NCI-H69 (cell line): ENCODE results near the gene SCART1.
"Not testable (repeated sequence)": the region's sequence is repeated elsewhere in the genome, so short reads cannot be mapped to it uniquely, and the experiment has no call there.

Source experiments
- DNase-seq: peaks from one replicate; lab custom pipeline; 2025; lab: John Stamatoyannopoulos, UW

SCART1 gene

DNA sequence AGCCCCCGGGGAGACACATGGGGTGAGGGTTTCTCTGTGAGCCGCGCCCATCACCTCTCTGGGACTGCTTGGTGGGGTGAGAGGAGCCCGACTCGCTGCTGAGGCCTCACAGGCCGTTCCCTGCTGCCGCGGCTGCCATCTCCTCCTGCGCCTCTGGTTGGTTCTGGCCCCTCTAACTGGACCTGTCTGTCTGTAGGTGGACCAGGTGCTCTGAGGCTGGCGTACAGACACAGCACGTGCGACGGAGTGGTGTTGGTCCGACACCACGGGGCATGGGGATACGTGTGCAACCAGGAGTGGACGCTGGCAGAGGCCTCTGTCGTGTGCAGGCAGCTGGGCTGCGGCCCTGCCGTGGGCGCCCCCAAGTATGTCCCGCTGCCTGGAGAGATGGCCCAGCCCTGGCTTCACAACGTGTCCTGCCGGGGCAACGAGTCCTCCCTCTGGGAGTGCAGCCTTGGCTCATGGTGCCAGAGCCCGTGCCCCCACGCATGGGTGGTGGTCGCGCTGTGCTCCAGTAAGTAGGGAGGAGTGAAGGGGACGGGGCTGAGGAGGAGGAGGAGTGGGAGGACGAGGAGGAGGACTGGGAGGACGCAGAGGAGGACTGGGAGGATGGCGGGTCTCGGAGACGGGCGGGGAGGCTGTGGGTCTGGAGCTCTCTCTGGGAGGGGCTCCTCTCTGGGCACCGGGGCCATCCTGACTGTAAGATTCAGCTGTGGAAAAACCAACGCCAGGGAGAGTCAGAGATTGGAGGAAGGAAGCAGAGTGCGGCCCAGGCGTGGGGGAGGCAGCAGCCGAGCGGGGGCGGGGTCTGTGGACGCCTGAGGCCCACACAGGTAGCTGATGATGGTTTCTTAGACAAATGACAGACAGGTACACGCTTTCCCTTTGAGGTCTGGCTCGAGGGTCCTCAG, 2.6 kb downstream of the SCART1 start:
- no peak for DNase-seq

DNA sequence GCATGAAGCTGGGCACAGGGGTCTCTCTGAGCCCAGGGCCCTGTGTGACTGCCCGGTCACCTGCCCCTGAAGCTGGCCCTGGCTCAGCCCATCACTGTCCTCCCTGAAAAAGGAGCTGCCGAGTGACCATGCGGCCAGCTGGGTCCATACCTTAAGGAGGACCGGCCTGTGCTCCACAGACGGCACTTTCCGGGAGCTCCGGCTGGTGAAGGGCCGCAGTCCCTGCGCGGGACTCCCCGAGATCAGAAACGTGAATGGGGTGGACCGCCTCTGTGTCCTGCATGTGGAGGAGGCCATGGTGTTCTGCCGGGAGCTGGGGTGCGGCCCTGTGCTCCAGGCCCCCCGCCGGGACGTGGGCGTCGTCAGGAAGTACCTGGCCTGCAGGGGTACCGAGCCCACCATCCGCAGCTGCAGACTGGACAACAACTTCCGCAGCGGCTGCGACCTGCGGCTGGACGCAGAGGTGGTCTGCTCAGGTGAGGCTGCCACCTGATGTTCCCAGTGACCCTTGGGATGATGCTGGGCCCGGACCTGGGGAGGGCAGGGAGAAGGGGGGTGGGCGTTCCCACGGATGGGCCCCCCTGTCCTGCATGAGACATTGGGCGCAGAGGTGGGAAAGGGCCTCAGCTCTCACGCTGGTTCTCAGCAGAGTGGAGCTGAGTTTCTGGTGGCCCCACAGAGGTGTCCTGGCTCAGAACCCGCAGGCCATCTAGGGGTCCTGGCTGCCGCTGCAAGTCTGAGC, 3.5 kb downstream of the SCART1 start:
- DNase-seq = no peak

DNA sequence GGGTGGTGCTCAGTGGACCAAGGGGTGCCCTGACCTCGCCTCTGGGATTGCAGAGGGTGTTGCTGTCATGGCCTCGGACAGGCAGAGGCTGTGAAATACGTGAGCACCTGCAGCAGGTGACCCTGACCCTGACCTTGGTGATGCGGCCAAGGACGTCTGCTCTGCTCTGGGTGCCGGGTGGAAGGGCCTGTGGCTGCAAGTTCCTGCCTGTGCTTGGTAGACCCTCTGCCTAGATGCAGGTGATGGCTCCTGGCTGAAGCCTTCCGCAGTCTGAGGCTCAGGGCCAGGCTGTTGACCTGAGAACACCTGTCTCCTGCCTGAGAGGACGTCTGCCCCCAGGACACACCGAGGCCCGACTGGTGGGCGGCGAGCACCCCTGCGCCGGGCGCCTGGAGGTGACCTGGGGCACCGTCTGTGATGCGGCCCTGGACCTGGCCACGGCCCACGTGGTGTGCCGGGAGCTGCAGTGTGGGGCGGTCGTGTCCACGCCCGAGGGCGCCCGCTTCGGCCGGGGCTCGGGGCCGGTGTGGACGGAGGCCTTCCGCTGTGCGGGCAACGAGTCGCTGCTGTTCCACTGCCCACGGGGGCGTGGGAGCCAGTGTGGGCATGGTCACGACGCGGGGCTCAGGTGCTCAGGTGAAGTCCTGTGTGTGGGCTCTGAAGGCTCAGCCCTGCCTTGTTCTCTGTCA, 4.4 kb downstream of the SCART1 start:
- no peak for DNase-seq

DNA sequence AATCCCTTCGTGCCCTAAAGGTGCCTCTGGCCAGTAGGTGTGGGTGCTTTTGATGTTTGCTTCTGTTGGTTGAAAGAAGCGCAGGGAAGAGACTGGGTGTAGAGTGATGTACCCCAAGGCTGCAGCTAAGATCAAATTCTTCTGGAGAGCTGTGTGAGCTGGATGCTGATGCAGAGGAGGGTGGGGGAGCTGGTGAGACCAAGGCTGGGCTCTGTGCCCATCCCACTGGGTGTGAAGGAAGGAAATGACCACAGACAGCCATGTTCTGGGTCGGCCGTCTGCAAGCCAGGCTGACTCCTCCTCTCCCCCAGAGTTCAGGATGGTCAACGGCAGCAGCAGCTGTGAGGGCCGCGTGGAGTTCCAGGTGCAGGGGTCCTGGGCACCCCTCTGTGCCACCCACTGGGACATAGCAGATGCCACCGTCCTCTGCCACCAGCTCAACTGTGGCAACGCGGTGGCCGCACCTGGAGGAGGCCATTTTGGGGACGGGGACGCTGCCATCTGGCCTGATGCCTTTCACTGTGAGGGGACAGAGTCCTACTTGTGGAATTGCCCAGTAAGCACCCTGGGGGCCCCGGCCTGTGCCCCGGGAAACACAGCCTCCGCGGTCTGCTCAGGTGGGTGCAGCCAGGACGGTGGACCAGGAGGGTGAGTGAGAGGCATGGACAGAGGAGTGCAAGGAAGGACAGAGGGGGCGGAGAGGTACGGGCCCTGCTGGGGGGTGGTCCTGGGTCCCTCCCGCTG, 5.1 kb downstream of the SCART1 start:
- DNase-seq = no peak

DNA sequence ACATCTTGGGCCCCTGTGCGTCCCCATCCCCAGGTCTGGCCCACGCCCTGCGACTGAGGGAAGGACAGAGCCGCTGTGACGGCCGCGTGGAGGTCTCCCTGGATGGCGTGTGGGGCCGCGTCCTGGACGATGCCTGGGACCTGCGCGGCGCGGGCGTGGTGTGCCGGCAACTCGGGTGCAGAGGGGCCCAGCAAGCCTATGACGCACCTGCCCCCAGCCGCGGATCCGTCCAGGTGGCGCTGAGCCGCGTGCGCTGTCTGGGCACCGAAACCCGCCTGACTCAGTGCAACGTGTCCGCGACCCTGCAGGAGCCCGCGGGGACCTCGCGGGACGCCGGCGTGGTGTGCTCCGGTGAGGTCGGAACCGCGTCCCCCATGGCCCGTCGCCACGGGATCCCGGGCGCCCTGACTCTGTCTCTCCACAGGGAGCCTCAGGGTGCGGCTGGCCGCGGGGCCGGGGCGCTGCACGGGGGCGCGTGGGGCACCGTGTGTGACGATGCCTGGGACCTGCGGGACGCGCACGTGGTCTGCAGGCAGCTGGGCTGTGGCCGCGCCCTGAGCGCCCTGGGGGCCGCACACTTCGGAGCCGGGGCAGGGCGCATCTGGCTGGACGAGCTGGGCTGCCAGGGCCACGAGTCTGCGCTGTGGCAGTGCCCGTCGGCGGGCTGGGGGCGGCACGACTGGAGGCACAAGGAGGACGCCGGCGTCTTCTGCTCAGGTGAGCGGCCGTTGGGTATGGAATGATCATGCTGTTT, 5.9 kb downstream of the SCART1 start:
- no peak for DNase-seq

DNA sequence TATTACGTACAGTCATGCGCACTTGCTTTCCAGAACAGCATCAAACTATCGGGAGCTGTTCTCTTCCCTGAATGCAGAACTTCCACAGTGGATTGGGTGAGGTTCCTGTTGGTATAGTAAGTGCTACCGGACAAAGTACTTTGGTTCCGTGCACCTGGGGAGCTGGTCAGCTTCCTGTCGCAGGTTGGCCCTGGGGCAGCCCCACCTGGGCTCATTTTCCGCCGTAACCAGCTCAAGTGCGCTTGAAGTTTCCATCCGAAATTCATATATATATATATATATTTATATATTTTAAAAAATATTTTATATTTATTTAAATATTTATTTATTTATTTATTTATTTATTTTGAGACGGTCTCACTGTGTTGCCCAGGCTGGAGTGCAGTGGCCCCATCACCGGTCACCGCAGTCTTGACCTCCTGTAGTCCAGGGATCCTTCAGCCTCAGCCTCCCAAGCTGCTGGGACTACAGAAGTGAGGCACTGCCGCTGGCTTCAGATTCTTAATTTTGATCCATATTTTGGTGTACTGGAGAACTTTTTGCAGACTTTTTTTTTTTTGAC, 6.5 kb downstream of the SCART1 start:
- no peak for DNase-seq

DNA sequence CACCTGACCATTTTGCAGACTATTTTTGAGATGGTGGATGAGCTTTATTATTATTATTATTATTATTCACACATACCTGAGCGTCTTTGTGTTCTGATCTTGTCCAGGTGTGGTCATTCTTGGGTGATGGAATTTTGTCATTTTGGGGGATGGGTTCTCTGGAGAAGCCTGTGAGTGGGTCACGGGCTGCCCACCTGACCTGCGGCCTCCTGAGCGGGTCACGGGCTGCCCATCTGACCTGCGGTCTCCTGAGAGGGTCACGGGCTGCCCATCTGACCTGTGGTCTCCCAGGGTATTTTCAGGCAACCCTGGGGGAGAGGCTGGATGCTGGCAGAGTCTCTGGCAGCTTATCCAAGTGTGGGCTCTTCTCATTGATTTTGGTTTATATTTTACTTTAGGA, 7.3 kb downstream of the SCART1 start:
- DNase-seq = no peak

DNA sequence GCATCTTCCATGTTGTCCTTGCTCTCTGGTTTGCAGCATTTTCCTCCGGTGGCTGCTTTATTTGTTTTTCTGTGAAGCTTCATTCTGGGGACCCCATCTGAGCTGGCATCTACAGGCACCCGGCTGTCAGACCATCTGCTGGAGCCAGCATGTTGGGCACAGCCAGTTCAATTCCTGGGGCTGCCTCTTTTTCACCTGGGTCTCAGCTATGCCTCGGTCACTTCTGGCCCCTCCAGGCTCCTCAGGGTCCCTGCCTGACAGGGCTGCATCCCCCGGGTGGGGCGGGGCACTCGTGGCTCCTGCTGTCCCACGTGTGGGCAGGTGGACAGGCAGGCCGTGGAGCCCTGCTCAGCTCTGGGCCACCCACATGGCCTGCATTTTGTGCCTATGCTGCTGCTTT, 8.1 kb downstream of the SCART1 start:
- no peak for DNase-seq

DNA sequence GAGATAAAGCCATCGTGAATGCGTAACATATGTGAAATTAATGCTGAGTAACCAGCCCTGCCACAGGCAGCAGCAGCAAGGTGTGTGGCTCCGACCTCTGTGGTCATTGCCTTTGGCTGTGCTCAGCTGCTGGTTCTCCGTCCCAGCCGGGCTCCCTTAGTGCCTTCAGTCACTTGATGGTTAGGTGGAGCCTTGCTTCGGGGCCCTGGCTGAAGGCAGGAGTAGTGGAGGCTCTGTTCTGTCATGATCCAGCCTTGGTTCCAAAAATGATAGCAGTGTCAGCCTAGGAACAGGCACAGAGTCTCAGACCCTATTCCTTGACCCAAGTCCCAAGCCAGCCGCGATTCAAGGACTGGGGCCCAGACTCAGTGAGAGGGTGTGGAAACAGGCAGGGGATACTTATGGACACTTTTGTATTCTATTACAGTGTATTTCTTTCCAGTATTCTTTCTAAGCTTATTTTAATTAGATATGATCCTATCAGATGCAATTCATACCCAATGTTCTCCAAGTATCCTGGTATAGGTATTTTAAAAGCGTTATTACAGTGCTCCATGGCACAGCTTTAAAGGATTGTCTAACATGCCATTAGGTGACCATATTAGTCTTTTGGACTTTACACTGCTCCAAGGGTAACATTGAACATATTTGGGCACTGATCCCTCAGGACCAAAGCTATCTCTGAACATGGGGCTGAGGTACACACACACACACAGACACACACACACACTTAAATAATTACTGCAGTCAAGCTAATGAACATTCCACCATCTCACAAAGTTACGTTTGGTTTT, 9.0 kb downstream of the SCART1 start:
- DNase-seq = no peak

DNA sequence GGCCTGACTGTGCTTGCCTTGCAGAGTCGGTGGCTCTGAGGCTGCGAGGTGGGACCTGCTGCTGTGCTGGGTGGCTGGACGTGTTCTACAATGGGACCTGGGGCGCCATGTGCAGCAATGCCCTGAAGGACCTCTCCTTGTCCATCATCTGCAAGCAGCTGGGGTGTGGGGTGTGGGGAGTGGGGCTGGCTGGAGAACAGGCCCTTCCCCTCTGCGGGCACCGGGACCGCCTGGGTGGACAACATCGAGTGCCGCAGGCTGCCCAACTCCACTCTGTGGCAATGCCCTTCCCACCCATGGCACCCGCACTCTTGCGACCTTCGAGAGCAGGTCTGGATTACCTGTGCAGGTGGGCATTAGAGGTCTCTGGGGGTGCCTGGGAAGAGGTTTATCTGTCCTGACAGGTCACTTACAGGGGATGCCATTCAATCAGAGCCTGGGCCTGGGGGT, 10.9 kb downstream of the SCART1 start:
- no peak for DNase-seq

DNA sequence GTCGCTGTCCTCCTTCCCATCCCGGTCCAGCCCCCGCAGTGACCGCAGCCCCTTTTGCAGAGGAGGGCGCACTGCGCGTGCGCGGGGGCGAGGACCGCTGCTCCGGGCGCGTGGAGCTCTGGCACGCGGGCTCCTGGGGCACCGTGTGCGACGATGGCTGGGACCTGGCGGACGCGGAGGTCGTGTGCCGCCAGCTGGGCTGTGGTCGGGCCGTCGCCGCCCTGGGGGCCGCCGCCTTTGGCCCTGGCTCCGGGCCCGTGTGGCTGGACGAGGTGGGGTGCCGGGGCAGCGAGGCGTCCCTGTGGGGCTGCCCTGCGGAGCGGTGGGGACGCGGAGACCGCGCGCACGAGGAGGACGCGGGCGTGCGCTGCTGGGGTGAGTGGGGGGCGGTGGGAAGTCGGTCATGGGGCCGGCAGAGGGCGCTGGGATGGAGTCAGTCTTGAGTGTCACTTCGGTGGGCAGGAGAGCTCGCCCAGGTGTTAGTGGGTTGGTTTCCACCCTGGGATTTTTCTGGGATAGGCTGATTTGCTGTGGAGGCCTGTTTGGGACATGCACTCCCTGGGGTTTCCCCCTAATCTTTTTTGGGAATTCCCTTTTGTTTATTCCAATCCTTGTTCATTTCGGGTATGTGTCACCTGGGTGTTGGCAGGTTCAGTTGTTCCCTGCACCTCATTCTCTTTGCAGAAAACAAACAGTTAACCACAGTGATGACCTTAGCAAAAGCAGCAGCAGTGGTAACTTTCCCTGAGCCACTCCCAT, 11.6 kb downstream of the SCART1 start:
- DNase-seq = no peak

DNA sequence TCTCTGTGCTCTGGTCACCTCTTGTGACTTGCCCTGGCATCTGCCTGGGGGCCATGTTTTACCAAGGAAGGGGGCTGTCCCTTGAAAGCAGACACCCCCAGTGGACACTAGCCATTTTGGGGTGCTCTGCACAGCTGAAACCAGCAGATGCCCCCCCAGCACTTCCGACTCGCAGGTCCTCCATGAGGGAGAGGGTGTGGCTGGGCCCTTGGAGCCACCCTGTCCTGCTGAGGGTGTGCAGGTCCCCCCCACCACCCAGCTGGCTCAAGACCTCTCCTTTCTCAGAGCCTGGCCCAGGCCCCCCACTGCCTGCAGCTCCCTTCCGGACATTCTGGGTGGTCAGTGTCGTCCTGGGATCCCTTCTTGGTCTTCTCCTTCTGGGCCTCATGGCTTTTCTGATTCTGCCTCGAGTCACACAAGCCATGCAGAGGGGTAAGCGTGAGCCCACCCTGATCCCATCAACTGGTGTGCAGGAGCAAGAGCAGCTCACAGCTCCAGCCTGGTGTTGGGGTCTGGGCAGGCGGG, 12.3 kb downstream of the SCART1 start:
- no peak for DNase-seq

DNA sequence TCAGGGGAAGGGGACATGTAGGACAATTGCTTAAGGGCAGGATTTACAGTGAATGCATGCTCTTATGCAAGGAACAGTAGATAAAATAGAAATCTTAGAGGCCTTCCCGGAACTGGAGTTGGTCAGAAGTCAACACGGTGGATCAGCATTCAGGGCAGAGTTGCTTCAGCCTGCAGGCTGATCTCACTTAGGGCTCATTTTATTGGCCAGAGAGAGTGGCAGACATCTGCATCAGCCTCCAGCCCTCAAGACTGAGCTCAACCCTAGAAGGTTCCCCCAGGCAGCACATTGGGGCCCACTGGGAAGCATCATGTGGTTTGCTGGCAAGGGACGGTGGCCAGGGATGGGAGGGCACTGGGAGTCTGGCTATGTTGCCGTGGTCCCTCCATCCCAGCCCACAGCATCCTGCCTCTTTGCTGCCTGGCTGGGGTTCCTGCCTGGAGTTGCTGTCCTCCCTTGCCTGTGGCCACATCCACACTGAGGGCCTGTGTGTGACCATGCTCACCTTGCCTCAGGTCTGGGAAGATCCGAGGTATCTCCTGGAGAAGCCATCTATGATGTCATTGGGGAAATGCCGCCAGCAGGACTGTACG, 13.0 kb downstream of the SCART1 start:
- DNase-seq = no peak

DNA sequence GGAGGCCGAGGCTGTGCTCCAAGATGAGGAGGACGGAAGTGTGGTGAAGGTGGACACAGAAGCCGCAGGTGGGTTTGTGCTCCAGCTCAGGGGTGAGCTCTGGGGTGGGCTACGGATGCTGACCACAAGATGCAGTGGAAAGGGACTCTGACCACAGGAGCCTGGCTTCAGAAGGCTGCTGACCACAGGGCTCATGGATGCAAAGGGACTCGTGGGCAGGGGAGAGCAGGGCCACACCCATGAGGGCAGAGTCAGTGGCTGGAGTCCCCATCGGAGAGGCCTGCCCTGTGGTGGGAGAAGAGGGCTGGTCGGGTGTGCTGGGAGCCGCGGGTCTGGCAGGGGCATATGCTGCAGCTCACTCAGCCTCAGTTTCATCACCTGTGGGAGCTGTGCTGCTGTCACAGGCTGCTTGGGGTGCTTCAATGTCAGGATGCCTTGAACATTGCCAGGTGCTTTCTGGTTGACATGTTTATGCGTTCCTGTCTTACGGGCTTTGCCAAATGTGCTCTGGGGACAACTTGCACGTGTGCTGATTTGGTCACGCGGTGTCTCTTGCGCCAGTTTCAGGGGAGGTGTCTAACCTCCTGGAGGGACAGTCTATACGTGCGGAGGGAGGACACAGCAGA, 13.7 kb downstream of the SCART1 start:
- no peak for DNase-seq

DNA sequence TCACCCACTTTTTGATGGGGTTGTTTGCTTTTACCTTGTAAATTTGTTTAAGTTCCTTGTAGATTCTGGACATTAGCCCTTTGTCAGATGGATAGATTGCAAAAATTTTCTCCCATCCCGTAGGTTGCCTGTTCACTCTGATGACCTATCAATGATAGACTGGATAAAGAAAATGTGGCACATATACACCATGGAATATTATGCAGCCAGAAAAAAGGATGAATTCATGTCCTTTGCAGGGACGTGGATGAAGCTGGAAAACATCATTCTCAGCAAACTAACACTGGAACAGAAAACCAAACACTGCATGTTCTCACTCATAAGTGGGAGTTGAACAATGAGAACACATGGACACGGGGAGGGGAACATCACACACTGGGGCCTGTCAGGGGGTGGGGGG, 15.5 kb downstream of the SCART1 start:
- not testable (repeated sequence) for DNase-seq

DNA sequence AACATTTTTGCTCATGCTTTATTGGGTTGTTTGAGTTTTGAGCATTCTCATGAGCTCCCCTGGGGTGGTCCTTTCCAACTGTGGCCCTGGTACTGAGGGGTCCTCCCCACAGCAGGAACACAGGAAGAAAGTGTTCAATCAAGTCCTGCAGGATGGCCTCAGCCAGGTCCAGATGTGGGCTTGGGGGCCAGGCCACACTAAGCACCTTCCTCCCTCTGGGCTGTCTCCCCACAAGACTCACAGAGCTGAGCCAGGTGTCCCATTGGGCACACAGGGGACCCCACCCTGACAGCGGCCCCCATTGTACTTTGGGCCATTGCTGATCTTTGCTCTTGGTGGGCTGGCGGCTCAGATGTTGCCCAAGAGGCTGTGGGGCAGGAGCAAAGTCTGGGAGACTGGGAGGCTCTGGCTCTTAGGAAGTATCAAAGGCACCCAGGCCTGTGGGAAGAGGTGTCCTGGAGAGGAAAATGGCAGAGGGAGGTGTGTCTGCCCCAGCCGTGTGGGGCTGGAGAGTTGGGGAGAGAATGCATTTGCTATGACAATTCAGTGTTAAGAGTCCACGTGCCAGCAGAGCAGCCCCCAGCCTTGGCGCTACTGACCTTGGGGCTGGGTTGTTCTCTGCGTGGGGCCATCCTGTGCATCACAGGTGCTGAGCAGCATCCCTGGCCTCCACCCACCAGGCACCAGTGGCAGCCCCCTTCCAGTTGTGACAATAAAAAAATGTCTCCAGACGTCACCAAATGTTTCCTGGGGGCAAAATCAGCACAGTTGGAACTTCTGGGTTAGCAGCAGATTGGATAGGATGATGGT, 17.8 kb downstream of the SCART1 start:
- no peak for DNase-seq

DNA sequence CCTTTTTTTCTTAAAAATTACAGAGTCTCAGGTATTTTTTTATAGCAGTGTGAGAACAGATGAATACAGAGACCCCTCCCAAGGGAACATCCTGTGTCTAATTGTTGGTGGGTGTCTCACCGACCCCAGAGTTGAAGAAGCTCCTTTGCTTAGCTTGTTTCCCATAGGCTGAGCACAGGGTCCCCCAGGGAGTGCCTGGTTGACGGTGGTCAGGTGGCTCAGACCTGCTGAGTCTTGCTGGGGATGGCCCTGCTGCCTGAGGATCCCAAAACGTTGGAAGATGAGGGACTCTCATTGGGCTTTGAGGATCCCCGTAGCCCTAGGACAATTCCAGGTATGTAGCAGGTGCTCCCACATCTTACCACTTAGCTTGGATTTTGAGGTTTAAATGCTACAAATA, 19.5 kb downstream of the SCART1 start:
- no peak for DNase-seq
